AG09309 (cell line): Measurements from ENCODE around the gene PHLPP1.

Source experiments
- DNase-seq: peaks from one replicate; pipeline ENCODE4 v3.0.0-alpha.2; 2010; ENCODE audit warnings: low read depth
- H3K4me3 ChIP-seq: 2 replicates; pipeline ENCODE4 v1.5.1; 2011; ENCODE audit warnings: mild to moderate bottlenecking, low read depth, low read length, moderate library complexity; ENCODE audit not compliant: control insufficient read depth
- CTCF ChIP-seq: IDR thresholded peaks from 2 replicates; pipeline ENCODE4 v1.5.1; 2011; ENCODE audit warnings: mild to moderate bottlenecking, low read depth, low read length, inconsistent platforms; ENCODE audit not compliant: insufficient read depth, control insufficient read depth; ENCODE audit errors: missing control alignments

PHLPP1 gene

GRCh38 chr18:62987859-62988258 is 272.5 kb downstream of the PHLPP1 start:
- H3K4me3 ChIP-seq, result no peak overlapping the region
- DNase-seq, result no peak
- no peak for TF ChIP-seq CTCF

GRCh38 chr18:62988471-62988870 is 273.1 kb downstream of the PHLPP1 start:
- no peak overlapping the region for H3K4me3 ChIP-seq
- no peak for TF ChIP-seq CTCF

GRCh38 chr18:62989195-62989594 is 273.9 kb downstream of the PHLPP1 start:
- no peak overlapping the region for H3K4me3 ChIP-seq
- no peak for TF ChIP-seq CTCF
- DNase-seq, result no peak

More at GRCh38 chr18:62988471-62988870, 273.1 kb downstream of the PHLPP1 start:
- no peak for DNase-seq

GRCh38 chr18:62990653-62991052 is 275.3 kb downstream of the PHLPP1 start:
- no peak for TF ChIP-seq CTCF
- no peak overlapping the region for H3K4me3 ChIP-seq
- no peak for DNase-seq

GRCh38 chr18:62991389-62991788 is 276.0 kb downstream of the PHLPP1 start:
- no peak overlapping the region for H3K4me3 ChIP-seq

GRCh38 chr18:62991959-62992358 is 276.6 kb downstream of the PHLPP1 start:
- no peak for TF ChIP-seq CTCF
- no peak for DNase-seq
- no peak overlapping the region for H3K4me3 ChIP-seq

More at GRCh38 chr18:62991389-62991788, 276.0 kb downstream of the PHLPP1 start:
- no peak for TF ChIP-seq CTCF
- no peak for DNase-seq

GRCh38 chr18:62992877-62993365 is 277.6 kb downstream of the PHLPP1 start:
- TF ChIP-seq CTCF, result no peak
- no peak for DNase-seq
- H3K4me3 ChIP-seq, result no peak overlapping the region
